ENCODE results near the gene KAZN.

KAZN gene

DNA sequence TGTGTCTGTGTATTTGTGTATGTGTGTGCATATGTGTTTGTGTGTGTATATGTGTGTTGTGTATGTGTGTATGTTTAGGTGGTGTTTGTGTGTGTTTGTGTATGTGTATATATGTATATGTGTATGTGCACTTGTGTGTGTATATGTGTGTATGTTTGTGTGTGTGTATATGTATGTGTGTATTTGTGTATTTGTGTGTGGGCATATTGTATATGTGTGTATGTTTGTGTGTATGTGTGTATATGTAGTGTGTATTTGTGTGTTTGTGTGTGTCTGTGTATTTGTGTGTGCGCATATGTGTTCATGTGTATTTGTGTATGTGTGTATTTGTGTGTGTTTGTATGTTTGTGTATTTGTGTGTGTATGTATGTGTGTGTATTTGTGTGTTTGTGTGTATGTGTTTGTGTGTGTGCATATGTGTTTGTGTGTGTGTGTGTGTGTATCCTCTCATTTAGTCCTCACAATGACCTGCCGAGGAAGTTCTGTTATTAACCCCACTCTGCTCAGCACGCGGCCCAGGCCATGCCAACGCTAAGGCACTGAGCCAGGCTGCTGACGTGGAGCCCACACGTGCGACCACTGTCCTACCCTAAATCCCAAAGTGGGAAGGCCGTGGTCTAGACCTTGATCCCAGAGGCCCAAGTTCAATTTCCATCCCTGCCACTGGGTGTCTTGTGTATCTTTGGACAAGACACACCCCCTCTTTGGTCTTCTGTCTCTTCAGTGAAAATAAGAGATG is 511.8 kb downstream of the KAZN start:
- H3K4me3 ChIP-seq (ENCODE audit: low read depth, low read length): no peak overlapping the region
- TF ChIP-seq, protein P1, sequence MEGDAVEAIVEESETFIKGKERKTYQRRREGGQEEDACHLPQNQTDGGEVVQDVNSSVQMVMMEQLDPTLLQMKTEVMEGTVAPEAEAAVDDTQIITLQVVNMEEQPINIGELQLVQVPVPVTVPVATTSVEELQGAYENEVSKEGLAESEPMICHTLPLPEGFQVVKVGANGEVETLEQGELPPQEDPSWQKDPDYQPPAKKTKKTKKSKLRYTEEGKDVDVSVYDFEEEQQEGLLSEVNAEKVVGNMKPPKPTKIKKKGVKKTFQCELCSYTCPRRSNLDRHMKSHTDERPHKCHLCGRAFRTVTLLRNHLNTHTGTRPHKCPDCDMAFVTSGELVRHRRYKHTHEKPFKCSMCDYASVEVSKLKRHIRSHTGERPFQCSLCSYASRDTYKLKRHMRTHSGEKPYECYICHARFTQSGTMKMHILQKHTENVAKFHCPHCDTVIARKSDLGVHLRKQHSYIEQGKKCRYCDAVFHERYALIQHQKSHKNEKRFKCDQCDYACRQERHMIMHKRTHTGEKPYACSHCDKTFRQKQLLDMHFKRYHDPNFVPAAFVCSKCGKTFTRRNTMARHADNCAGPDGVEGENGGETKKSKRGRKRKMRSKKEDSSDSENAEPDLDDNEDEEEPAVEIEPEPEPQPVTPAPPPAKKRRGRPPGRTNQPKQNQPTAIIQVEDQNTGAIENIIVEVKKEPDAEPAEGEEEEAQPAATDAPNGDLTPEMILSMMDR (IDR thresholded peaks at IDR 0.05; ENCODE audit: borderline replicate concordance, insufficient read depth, low read depth, low read length): no peak

DNA sequence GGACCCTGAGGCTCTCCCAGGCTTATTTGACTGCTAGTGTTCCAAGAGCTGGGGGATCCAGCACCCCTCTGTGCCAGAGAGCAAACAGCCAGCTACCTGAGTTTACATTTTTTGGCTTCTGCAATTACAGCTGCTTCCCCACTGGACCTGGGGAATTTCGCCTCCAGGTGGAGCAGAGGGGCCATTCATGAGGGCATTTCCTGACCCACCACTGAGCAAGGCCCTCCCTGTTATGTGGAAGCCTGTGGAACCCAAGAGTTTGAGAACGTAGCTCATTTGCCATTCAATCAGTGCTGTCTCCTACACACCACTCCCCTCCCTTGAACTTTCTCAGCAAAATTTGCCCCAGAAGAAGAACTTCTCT is 512.4 kb downstream of the KAZN start:
- H3K4me3 ChIP-seq (ENCODE audit: low read depth, low read length): no peak overlapping the region
- TF ChIP-seq, protein P1 (IDR thresholded peaks at IDR 0.05; ENCODE audit: borderline replicate concordance, insufficient read depth, low read depth, low read length): no peak

GRCh38 chr1:15113146-15113545 is 514.7 kb downstream of the KAZN start:
- H3K4me3 ChIP-seq (ENCODE audit: low read depth, low read length): no peak overlapping the region
- TF ChIP-seq, protein P1 (IDR thresholded peaks at IDR 0.05; ENCODE audit: borderline replicate concordance, insufficient read depth, low read depth, low read length): no peak

DNA sequence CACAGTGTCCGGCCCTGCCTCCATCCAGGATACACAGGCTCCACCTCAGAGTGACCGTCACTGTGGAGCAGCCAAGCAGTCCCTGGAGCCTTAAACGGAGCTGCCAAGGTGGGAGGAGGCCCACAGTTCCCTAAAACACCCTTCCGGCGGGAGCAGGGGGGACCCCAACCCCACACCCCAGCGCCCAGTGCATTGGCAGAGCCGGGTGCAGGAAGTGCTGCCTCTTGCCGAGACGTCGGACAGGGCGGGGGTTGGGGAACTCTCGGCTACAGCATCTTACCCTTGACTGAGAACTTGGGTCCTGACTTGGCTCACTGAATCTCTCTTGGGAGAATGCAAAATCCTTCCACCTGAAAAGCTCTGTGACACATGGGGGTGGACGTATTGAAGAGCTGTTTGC is 516.4 kb downstream of the KAZN start:
- TF ChIP-seq, protein P1 (IDR thresholded peaks at IDR 0.05; ENCODE audit: borderline replicate concordance, insufficient read depth, low read depth, low read length): no peak
- no peak overlapping the region for H3K4me3 ChIP-seq (ENCODE audit: low read depth, low read length)

DNA sequence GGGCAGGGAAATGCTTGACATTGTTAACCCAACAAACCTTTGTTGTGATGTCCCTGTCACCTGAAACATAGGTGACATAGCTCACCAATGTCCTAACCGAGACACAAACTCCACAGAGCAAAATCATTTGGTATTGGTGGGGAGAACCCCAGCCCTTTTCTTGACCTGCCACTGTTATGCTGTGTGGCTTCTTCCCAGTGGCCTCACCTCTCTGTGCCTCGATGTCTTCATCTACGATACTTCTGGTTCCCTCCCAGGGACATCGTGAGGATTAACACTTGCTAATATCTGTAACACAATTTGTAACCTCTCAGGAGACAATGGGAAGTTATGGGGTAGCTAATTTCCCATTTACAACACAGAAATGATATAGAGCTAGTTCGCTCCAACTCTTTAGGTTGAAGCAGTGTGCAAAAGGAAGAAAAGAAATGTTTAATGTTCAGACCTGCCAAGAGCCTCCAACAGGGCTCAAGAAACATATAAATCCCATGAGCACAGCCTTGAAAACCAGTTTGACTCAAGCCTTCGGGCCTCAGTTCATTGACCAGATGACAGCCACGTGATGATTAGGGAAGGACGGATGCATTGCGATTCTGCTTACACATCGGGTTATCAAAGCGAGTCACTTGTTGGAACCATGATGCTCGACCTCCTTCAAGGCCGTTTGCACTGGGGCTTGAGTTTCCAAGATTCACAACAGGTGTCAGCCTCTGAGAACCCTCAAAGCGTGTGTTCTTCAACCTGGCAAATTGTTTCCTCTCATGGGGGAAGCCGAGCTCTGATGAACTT is 517.3 kb downstream of the KAZN start:
- TF ChIP-seq, protein P1 (IDR thresholded peaks at IDR 0.05; ENCODE audit: borderline replicate concordance, insufficient read depth, low read depth, low read length): no peak
- no peak overlapping the region for H3K4me3 ChIP-seq (ENCODE audit: low read depth, low read length)

GRCh38 chr1:15116966-15117365 is 518.5 kb downstream of the KAZN start:
- no peak overlapping the region for H3K4me3 ChIP-seq (ENCODE audit: low read depth, low read length)
- TF ChIP-seq, protein P1 (IDR thresholded peaks at IDR 0.05; ENCODE audit: borderline replicate concordance, insufficient read depth, low read depth, low read length): no peak
